Measurements from ENCODE around the gene IMMP2L.
"Not testable (repeated sequence)": the region's sequence is repeated elsewhere in the genome, so short reads cannot be mapped to it uniquely, and the experiment has no call there.

The IMMP2L gene

DNA sequence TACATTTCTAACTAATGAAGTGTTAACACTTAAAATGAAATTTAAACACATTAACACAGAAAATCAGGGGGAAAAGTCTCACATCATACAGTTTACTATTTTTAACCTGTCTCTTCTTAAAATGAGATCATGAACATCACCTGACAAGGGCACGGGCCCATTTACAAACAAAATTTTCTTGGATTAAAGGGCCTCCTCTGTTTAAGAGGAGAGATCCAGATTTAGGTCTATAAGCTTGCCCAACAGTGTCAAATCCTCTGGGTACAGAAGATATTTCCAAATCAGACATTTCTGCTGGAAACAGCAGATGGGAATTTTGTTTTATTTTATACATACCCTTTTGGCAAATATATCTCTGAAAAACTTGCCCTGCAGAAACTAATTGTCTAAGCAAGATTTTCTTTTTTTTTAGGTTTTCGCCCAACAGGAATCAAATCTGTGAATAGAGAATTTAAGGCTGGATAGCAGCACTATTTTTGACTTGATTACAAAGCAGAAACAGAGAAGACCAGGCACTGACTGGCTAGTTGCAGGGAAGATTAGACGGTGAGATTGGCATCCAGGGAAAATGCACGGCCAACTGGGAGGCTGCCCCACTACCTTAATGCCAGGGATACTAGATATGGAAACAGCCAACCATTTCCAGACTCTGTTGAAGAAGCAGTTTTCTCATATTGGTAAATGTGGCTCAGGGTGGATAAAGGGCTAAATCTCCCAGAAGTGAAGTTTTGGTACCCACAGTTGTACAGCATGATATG is 298.0 kb downstream of the IMMP2L start:
- no peak for DNase-seq (ENCODE audit: low spot score)

DNA sequence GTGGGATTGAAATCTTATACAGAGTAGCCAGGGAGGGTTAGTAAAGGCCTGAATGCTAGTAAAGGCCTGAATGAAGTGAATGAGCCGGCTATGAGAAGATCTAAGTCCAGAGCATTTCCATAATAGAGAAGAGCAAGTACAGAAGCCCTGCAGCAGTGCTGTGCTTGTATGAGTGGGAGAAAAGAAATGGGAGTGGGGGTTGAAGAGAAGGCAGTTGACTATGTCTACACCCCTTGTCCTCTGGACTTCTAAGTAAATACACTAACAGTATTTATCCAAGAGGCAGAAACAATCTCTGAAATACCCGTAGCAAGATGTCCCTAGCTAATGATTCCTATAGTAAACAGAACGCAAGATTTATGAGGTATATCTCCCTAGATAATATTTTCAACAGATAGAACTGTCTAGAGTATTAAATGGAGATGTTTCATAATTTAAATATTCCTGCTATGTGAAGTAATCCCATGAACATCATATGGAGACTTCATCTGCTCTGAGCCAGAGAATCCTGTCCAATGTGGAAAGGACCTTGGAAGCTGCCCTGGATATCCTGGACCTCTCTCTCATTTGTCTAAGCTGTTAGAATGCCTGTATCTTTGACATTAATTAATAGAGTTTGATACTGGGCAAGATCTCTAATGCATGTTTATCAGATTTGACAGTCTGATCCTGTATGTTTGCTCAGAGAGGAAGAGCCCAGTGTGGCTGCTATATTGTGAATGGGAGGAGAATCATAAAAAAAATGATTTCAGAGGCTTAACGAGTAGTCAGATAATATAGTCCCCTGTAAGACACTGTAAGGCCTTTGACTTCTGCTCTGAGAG is 299.8 kb downstream of the IMMP2L start:
- no peak for DNase-seq (ENCODE audit: low spot score)

DNA sequence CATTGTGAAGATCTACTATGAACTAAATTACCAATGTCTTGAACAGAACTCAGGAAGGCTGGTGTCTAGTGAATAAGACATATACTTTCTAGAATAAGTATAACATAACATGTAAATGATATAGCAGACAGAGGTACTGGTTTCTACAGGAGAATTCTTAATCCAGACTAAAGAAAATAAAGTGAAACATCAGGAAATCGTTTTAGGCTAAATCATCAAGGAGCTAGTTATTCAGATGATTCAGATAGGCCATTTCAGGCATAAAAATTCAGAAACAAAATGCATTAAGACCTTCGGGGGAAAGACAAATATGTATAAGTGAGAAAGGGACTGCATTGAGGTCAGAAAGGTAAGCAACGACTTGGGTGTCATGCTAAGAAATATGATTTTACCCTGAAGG is 300.8 kb downstream of the IMMP2L start:
- DNase-seq (ENCODE audit: low spot score) = no peak

DNA sequence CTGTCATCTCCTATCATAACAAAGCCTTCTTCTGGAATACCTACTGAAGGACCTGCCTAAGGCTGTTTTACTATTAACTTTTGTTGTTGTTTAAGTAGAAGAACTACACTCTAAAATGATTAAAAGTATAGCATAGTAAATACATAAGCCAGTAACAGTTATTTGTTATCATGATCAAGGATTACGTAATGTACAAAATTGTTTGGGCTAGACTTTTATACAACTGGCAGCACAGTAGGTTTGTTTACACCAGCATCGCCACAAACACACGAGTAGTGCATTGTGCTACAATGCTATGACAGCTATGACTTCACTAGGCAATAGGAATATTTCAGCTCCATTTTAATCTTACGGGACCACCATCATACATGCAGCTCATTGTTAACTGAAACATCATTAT is 302.3 kb downstream of the IMMP2L start:
- DNase-seq (ENCODE audit: low spot score) = no peak

DNA sequence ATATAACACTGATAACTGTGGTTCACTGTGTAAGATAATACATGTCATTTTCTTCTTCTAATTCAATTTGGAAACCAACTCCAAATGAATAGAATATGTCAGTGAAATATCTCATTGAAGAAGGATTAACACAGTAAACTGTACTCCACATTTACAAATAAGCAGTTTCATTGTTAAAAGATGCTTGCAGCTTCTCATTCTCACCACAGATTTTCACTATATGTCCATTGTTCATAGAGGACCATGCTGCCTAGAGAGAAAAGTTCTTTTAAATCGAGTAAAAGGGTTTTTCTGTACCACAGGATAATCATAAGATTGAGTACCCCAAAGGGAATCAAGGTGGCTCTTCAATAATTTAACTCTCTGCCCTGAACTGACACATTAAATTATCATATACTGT is 305.9 kb downstream of the IMMP2L start:
- no peak for DNase-seq (ENCODE audit: low spot score)

DNA sequence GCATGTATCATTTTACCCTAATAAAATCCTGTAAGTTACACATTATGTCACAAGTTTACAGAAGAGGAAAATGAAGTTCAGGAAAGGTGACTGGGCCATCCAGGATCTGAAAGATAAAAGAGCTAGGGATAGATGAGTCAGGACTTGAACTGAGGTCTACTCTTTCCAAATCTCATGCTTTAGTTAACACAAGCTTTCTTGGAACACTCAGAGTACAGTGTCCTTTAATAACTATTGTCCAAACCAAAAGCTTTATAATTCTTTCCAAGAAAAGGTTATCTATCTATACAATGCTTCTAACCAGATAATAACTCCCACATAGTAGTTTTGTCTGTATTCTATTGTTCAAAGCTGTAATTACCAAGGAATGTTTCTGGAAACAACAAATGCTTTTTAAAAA is 306.7 kb downstream of the IMMP2L start:
- DNase-seq (ENCODE audit: low spot score) = no peak

DNA sequence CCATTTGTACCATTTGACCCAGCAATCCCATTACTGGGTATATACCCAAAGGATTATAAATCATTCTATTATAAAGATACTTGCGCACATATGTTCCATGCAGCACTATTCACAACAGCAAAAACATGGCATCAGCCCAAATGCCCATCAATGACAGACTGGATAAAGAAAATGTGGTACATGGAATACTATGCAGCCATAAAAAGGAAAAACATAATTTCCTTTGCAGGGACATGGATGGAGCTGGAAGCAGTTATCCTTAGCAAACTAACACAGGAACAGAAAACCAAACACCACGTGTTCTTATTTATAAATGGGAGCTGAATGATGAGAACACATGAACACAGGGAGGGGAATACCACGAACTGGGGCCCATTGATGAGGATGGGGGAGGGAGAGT is 310.9 kb downstream of the IMMP2L start:
- DNase-seq (ENCODE audit: low spot score) = not testable (repeated sequence)

DNA sequence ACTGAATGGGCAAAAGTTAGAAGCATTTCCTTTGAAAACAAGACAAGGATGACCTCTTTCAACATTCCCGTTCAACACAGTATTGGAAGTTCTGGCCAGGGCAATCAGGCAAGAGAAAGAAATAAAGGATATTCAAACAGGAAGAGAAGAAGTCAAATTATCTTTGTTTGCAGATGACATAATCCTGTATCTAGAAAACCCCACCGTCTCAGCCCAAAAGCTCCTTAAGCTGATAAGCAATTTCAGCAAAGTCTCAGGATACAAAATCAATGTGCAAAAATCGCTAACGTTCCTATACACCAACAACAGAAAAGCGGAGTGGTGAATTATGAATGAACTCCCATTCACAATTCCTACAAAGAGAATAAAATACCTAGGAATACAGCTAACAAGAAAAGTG is 312.5 kb downstream of the IMMP2L start:
- DNase-seq (ENCODE audit: low spot score) = not testable (repeated sequence)

DNA sequence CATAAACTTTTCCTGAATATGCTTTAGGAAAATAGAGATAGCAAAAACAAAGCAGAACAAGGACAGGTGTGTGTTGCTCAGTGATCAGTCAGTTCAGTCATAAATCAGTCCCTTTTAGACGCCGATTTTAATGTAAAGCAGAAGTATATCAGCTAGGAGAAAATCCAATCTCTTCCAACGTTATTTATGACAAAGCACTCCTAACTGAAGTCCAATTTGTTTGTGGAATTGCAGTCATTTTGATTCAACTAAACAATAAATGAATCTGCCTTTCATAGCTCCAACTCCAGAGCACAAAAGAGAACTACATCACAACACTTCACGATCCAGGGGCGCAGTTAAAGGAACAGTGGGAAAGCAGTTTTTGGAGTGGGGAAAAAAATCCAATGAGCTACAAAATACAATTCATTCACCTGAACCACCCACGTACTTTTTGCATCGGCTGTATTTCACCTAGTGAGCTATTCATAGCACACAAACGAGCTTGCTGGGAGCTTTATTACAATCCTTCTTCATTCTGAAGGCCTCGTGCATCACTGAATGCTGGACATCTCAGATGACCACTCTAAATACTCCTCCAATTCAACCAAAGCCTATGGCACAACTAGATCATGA is 320.0 kb downstream of the IMMP2L start:
- no peak for DNase-seq (ENCODE audit: low spot score)

DNA sequence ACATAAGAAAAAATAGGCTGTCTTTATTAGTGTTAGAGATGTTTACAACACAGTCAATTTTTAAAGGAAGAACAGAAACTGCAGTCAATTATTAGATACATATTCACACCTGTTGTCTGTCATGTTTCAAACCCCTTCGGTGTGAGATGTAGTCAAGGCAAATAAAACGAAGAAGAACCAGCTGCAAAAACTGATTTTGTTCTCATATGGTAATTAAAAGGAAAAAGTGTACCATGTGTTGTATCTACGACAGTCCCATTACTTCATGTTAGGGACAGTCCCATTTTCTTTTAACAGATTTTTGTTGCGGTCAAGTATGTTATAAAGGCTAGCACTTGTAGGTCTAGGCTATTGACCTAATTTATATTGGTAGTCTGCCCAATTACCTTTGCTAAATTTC is 321.9 kb downstream of the IMMP2L start:
- DNase-seq (ENCODE audit: low spot score) = no peak

DNA sequence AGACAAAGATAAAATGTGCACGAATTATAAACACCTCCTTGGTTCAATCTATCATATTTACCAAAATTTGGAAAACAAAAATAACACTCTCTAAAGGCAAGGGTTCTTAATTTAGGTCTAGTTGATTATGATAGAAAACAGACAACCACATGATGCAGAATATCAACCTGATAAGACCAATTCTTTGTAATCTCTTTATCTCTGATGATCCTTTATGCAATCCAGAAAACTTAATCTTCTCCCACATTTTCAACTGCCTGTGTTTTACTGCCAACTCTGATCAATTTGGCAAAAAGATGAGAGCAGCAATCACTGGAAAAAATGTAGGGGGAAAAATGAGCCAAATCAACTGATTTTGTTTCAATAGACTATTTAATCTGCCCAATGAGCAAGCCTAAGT is 322.9 kb downstream of the IMMP2L start:
- DNase-seq (ENCODE audit: low spot score) = no peak

DNA sequence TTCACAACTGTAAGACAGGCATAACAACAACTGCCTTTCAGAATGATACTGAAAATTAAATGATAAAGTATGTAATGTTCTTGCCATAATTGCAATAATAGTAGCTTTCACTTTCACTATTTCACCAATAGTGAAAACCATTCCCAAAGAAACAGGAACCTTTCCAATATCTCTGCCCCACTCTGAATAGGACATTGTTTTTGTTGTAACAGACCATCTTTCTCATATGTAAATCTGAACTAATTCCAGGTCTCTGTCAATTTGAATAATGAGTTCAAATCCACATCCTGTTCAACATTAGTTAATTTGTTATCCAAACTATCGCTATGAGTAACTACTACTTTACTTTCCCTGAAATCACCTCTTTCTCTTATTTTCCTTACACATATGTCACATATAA is 323.4 kb downstream of the IMMP2L start:
- no peak for DNase-seq (ENCODE audit: low spot score)

DNA sequence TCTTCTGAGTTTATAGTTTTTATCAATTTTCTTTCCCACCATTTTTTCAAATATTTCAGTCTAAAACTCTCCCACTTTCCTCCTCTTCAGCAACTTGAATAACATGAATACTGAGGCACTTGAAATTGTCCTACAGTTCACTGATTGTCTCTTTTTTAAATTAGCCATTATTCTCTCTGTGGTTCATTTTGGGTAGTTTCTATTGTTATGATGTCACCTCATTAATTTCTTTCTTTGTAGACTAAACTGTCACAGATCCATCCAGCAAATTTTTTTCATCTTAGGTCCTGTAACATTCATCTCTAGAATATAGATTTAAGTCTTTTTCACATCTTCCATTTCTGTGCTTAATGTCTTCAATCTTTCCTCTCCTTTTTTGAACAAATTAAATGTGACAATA is 326.6 kb downstream of the IMMP2L start:
- no peak for DNase-seq (ENCODE audit: low spot score)

DNA sequence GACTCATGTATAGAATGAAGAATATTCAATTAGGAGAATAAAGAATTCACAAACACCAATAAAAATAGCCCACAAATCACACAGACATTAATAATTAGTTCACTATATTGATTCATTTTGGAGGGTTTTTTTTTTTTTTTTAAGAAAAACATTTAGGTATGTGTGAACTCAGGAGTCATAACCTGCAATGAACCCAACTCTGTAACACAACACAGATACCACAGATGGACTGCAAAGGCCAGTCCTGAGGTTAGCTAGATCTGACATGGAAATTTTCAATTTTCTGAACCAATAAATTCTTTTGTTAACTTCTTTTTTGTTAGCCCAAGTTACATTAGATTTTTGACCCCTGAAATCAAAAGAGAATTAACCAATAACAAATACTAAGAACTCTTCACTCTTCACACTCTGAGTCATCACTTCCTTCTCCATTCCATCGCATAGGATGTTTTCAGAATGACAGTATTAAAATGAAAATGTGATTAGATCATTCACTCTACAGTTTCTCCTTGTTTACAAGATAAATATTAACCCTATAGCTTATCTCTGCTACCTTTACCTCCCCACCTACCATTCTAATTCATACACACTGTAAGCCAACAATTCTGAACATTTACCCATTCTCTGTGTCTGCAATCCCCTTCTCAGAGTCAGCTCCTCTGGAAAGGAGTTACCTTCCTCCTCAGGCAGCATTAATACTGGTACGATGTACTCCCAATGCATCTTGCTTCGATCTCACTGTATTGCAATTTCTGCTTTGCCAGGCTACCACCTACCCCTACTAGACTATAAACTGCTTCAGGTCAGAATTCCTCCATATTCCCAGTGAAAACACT is 329.8 kb downstream of the IMMP2L start:
- peak; percentile 23 for DNase-seq (ENCODE audit: low spot score)

DNA sequence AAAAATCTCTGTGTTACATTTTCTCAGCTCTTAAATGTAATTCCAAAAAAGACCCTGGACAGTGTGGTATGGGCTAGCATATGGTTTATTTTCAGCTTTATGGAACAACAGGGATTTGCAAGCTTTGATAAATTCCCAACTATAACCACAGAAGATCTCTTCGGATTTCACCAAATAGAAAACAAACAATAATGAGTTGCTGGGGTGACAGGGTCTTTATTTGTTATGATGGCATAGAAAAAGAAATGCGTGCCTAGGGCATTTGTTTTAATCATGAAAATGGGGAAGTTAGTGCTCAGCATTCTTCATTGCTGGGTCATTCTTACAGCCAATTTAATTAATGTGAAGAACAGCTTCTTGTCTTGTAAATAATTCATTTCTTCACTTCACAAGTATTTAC is 332.4 kb downstream of the IMMP2L start:
- peak; percentile 9 for DNase-seq (ENCODE audit: low spot score)

DNA sequence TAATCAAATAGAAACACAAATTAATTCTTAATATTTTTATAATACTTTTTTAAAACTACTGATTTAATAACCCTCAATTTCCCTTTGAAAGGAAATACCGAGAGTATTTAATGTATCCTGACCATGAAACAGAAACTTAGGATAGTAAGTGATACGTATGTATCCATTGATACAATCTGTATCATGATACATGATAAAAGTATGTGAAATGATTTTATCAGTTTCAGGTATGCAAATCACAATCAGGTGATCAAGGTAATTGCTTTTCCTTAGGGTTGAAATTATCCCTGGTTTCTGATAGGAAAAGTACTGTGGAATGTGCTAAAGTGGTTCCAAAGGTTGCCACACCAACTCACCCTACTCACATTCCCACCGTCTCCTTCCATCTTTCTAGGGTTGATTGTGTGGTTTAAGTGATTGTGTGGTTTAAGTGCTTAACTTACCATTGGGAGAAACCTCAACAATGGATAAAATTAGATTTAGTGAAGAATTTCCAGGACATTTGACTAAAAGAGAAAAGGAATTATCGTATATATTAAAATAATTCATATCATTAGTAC is 333.0 kb downstream of the IMMP2L start:
- DNase-seq (ENCODE audit: low spot score) = no peak

DNA sequence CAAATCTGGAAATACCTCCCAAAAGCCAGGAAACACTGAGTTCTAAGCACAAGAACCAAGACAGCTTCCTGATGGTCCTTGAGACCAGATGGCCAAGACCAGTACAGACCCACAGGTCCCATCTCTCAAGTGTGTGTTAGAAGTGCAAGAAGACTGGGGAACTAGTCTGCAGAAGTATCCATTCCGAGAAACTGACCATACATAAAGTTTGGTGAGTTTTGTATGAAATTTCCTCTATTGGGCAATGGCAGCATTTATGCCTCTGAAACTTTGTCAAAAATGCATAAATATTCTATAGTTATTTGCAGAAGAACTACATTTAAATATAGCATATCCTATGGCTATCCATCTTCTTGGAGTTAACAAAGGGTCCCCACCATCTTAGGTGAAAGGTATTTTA is 333.9 kb downstream of the IMMP2L start:
- DNase-seq (ENCODE audit: low spot score) = no peak

DNA sequence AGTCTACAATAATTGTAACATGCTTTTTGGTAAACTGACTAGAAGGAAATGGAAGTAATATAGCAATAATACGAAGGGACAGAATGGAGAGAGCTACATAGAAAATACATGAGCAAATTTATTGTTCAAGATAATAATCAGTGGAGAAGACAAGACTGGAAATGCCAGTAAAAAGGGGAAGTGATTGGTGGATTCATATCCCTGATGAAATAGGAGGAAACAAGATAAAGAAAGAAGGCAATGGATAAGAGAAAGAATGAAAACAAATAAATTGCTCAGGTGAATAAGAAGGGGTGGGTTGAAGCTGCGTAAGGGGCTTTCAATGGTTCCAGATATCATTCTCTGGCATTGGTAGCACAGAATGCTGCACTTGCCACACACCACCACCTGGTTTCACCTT is 335.5 kb downstream of the IMMP2L start:
- DNase-seq (ENCODE audit: low spot score) = no peak

DNA sequence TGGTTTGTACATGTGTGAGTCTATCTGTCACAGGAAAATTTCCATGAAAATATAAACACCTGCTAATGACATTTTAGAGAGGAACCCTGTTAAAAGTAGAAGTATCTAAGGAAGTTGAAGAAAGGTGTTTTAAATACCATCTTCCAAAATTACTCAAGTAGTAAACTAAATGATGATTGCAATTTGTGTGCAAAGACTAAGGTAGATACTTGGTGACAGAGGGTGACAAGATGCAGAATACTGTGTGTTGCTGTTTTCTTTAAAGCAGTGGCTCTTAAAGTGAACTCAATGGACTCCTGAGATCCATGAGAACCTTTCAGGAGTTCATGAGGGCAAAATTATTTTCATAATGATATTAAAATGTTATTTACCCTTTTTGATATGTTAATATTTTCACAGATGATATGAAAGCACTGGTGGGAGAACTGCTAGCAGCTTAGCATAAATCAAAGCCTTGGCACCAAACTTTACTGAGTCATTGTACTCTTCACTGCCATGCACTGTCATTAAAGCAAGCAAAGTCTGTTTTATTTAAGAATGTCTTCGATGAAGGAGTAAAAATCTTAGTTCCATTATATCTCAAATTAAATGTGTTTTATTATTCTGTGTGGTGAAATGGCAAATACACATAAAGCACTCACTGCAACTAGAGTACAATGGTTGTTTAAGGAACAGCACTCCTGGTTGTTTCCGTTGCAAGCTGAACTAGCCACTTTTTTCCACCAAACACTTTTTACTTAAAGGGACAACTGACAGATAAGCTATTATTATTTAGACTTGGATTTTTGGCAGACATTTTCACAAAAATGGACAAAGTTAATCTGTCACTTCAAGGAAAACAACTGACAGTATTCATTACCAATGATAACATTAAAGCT is 337.7 kb downstream of the IMMP2L start:
- no peak for DNase-seq (ENCODE audit: low spot score)

DNA sequence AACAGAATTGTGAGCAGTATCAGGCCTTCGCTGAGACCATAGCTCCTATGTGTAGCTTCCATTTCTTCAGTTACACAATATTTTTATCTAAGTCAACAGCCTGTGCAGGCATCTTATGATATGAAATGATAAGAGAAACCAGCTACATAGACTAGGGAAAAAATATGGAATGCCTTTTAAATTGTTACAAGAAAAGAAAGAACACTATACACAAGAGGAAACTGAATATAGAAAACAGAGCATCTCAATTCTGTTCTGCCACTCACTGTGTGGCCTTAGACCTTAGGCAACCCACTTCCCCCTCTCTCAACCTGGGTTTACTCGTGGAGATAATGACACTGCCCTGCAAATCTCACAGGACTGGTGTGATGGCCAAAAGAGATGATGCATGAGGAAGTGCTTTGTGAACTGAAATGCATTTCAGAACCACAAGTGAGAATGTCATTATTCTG is 338.5 kb downstream of the IMMP2L start:
- DNase-seq (ENCODE audit: low spot score) = no peak

DNA sequence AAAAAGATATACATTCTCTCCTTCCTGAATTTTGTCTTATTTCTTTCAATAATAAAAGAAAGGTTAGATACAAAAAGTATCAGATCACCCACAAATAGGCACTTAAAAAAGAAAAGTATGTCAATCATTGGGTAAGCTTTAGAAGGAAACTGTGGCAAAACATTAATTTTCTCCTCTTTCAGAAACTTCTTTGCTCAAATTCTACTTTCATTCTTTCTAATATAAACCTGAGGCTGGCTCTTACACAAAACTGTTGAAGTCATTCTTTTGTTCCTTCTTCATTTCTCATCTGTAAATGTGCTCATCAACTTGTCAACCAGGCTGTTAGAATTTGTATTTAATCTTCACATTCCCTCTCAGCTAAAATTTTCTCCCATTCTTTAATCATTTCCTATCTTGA is 346.7 kb downstream of the IMMP2L start:
- no peak for DNase-seq (ENCODE audit: low spot score)

Measured in AG08396 (cell line).